HG02884 (cell line): ENCODE data around the gene LPP.

Experiments
- ATAC-seq: cut with Tn5 transposase; IDR thresholded peaks from one replicate; pipeline ENCODE4 v1.9.1; 2021; ENCODE audit warnings: mild to moderate bottlenecking, moderate library complexity; ENCODE audit not compliant: unreplicated experiment

LPP gene

DNA sequence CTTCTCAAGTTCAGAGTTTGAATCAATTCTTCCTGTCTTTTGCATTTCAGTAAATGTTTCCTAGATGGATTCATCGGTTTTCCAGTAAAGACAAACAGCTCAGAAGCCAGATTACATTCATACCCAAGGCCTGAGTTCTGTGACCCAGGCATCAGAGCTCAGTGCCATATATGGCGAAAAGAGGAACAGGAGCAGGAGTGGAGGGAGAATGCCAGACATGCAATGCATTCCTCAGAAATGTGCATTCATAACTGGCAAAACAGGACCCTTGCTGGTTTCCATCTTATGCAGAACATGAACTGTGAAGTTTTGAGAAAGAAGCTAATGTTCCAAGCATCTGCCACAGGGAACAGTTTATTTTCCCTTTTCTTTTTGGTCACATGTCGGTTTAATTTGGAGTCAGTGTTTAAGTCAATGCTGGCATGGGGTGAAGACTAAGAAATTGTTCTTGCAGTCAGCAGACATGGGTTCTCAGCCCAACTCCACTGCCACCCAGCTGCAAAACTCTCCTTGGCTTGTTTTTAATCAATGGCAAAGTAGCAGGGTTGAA lies 116.5 kb downstream of the LPP start:
- ATAC-seq, result no peak

DNA sequence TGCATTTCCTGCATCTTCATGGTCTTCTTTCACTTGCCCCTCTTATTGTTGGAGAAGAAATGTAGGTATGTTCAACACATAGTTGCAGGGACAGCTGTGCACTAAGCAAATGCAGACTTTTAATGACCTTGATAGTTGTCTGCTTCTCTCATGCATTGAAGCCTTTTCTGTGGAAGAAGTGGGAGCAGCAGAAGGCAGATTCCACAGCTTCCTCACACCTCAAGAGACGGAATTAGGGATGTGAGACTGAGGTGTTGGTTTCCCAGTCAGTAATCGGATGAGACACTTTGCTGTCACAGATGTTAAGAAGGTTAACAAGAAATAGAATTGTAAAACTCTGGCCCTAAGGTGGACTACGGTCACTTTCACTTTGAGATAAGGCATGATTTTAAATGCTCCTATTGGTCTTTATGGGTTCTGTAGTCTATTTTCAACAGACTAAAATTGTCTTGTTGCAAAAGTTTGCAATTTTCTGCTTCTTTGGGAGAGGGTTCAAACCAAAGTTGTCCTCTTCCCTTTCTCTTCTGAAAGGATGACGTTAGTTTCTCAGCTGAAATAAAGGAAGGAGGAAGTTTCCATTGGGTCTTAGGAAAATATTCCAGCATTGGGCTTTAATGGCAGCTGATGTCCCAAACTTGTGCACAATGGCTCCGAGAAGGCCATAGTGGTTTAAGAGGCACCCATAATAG lies 117.4 kb downstream of the LPP start:
- no peak for ATAC-seq

- ATAC-seq, result no peak
These were observed 118.8 kb downstream of the LPP start for GRCh38 chr3:188272481-188273372.

GRCh38 chr3:188274249-188274915 lies 120.4 kb downstream of the LPP start:
- no peak for ATAC-seq

- ATAC-seq, result no peak
These were observed 122.4 kb downstream of the LPP start for GRCh38 chr3:188276375-188276774.

- no peak for ATAC-seq
These were observed 124.9 kb downstream of the LPP start for GRCh38 chr3:188278717-188279324.

GRCh38 chr3:188279502-188280335 lies 125.8 kb downstream of the LPP start:
- ATAC-seq, result no peak

- no peak for ATAC-seq
These were observed 126.7 kb downstream of the LPP start for GRCh38 chr3:188280627-188281026.

DNA sequence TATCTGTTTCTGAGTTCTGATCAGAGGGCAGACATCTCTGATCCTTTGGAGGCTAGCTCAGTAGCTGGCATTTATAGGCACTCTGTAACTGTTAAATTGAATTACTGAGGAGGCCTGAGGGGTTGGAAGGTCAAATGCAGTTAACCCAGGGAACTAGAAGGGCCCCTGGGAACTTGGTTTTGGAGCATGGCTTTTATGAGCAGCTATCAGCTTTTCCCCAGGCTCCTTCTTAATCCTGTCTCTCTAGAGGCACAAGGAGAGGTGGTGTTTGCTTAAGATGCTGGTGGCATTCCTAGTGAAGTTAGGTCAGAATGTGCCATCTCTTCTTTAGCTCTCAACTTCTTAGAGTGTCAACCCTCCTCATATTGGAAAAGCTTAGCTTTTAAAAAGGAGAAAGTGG lies 128.9 kb downstream of the LPP start:
- no peak for ATAC-seq

DNA sequence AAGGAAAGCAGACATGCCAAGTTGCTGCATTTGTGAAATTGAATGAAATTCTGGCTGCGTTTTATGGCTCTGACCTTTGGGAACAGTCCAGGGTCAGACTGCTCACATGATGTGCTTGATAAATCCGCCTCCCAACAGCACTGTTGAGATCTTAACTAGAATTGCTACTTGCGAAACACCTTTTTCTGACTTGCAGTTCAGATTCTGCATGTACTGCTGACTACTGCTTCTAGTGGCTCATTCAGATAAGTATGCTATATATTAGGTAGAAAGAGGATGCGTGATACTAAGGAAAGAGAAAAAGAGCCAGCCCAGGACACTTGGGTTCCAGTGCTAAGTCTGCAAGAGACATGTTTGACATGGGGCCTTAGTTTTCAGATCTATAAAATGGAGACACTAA lies 129.4 kb downstream of the LPP start:
- ATAC-seq, result no peak

- peak; percentile 52 for ATAC-seq
These were observed 130.7 kb downstream of the LPP start for GRCh38 chr3:188284455-188285212.

- ATAC-seq, result no peak
These were observed 132.1 kb downstream of the LPP start for GRCh38 chr3:188286087-188286513.

GRCh38 chr3:188287339-188287738 lies 133.4 kb downstream of the LPP start:
- no peak for ATAC-seq

- no peak for ATAC-seq
These were observed 134.0 kb downstream of the LPP start for GRCh38 chr3:188287762-188288505.

- ATAC-seq, result no peak
These were observed 138.3 kb downstream of the LPP start for GRCh38 chr3:188292251-188292650.

GRCh38 chr3:188292827-188293226 lies 138.9 kb downstream of the LPP start:
- no peak for ATAC-seq

- no peak for ATAC-seq
These were observed 140.2 kb downstream of the LPP start for GRCh38 chr3:188294113-188294512.

GRCh38 chr3:188294823-188295487 lies 141.0 kb downstream of the LPP start:
- no peak for ATAC-seq
